PFSK-1 (cell line): Measurements from ENCODE around the gene ZSWIM3.

Experiments used
- FOXP2 ChIP-seq: optimal IDR thresholded peaks from 2 replicates; pipeline ENCODE3; 2011; ENCODE audit warnings: borderline replicate concordance, control low read depth, inconsistent platforms; ENCODE audit not compliant: insufficient read depth; ENCODE audit errors: extremely low read length, extremely low read depth
- POLR2AphosphoS5 ChIP-seq: IDR thresholded peaks from 2 replicates; pipeline ENCODE4 v1.6.1; 2012; ENCODE audit warnings: low read depth, mild to moderate bottlenecking, control low read depth, low read length, moderate library complexity
- REST ChIP-seq, 2 experiments: IDR thresholded peaks; 2 replicates each; pipeline versions ENCODE4 v1.6.1 to v1.8.0; 2011 to 2012; ENCODE audit warnings: low read depth in 2 of 2, low read length in 2 of 2, control low read depth in 1 of 2, inconsistent platforms in 1 of 2, mild to moderate bottlenecking in 1 of 2, moderate library complexity in 1 of 2; ENCODE audit not compliant: insufficient read depth in 1 of 2
- SIN3A ChIP-seq: IDR thresholded peaks from 2 replicates; pipeline ENCODE4 v1.6.1; 2012; ENCODE audit warnings: mild to moderate bottlenecking, low read length, moderate library complexity, borderline replicate concordance; ENCODE audit not compliant: insufficient read depth
- TAF1 ChIP-seq: IDR thresholded peaks from 2 replicates; pipeline ENCODE4 v1.6.1; 2012; ENCODE audit warnings: low read length, control low read depth, borderline replicate concordance; ENCODE audit not compliant: insufficient read depth

ZSWIM3 gene

GRCh38 chr20:45910670-45911485, 53.5 kb downstream of the ZSWIM3 start:
- TF ChIP-seq FOXP2 (no peak), SIN3A (no peak), POLR2AphosphoS5 (no peak), TAF1 (no peak), REST (IDR thresholded peaks at IDR 0.05; ENCODE audit: insufficient read depth in 1 of 2, low read depth in 2 of 2, low read length in 2 of 2) (no peak)

GRCh38 chr20:45911486-45912343, 54.3 kb downstream of the ZSWIM3 start, which contains the start of gene PLTP:
TSS of gene PLTP (minus strand) at chr20:45912155. CDS start at chr20:45911452, 703 bp downstream.
- TF ChIP-seq SIN3A, result no peak
- no peak for TF ChIP-seq FOXP2
- TF ChIP-seq TAF1, result no peak
- no peak for TF ChIP-seq POLR2AphosphoS5
- TF ChIP-seq REST (IDR thresholded peaks at IDR 0.05; ENCODE audit: insufficient read depth in 1 of 2, low read depth in 2 of 2, low read length in 2 of 2), result no peak

- no peak for TF ChIP-seq TAF1
- no peak for TF ChIP-seq REST (IDR thresholded peaks at IDR 0.05; ENCODE audit: insufficient read depth in 1 of 2, low read depth in 2 of 2, low read length in 2 of 2)
- no peak for TF ChIP-seq FOXP2
- TF ChIP-seq SIN3A, result no peak
Observed at GRCh38 chr20:45912344-45912682, 54.9 kb downstream of the ZSWIM3 start.

- no peak for TF ChIP-seq FOXP2
Observed at GRCh38 chr20:45913116-45913515, 55.7 kb downstream of the ZSWIM3 start.

GRCh38 chr20:45917790-45918141, 60.4 kb downstream of the ZSWIM3 start:
- TF ChIP-seq POLR2AphosphoS5, result no peak
- no peak for TF ChIP-seq SIN3A

- no peak for TF ChIP-seq SIN3A
- TF ChIP-seq FOXP2, result no peak
- TF ChIP-seq REST (IDR thresholded peaks at IDR 0.05; ENCODE audit: insufficient read depth in 1 of 2, low read depth in 2 of 2, low read length in 2 of 2), result no peak
- no peak for TF ChIP-seq TAF1
- no peak for TF ChIP-seq POLR2AphosphoS5
Observed at GRCh38 chr20:45918182-45918737, 60.8 kb downstream of the ZSWIM3 start.
